NCI-H187 (cell line): ENCODE results near the gene CCL26.

Source experiments
- DNase-seq, 2 experiments: peaks; one replicate each; lab custom pipeline; 2025; lab: John Stamatoyannopoulos, UW

CCL26 gene, protein sequence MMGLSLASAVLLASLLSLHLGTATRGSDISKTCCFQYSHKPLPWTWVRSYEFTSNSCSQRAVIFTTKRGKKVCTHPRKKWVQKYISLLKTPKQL

DNA sequence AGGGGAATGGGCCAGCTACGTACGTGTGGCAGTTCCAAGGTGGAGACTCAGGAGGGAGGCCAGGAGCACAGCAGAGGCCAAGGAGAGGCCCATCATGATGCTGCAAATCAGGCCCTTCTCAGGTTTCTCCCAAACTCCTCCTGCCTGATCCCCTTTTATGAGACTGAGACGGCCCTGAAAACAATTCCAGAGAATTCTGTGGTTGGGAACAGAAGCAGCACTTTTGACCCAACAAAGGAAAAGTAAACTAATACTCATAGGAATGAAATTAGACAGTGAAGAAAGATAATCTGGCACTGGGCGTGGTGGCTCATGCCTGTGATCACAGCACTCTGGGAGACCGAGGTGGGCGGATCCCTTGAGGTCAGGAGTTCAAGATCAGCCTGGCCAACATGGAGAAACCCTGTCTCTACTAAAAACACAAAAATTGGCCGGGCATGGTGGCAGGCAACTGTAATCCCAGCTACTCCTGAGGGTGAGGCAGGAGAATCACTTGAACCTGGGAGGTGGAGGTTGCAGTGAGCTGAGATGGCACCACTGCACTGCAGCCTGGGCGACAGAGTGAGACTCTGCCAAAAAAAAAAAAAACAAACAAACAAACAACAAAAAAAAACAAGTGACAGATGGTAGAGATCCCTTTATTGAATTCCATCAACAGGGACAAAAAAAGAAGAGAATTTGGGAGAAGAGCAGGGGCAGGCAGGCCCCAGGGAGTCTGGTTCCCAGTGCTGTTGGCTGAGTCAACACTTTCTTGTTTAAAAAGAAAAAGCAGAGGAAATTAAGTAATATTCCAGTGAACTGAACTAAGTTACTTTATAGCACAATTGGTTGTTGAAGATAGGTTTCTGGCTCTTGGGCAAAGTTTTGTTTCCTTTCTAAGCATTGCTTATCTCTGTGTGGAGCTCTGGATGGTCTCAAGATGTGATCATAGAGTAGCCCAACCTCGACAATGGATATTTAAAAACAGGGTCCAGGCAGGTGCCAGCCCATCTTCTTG is at the start of gene CCL26:
CCL26 (minus strand) TSS at position 131 of the 997 bp plus-strand sequence; CDS start at position 96, 35 bp downstream.
- no peak for DNase-seq

- no peak for DNase-seq
Observed at GRCh38 chr7:75820688-75821087, 48.7 kb upstream of the CCL26 start.

- DNase-seq: no peak
Observed at GRCh38 chr7:75819711-75820110, 47.7 kb upstream of the CCL26 start.

DNA sequence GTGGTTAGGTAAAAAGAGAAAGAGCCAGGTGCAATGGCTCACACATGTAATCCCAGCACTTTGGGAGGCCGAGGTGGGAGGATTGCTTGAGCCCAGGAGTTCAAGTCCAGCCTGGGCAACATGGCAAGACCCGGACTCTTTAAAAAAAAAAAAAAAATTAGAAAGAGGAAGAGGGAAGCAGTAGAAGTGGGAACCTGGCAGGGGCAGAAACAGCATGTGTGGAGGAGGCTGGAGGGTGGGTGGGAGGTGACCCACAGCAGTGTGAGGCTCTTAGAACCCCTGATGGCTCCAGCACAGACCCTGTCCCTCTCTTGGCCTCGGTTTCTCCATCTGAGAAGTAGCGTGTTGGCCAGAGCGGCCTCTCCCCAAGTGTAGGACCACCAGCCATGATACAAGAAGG is 46.5 kb upstream of the CCL26 start:
- DNase-seq: no peak

DNA sequence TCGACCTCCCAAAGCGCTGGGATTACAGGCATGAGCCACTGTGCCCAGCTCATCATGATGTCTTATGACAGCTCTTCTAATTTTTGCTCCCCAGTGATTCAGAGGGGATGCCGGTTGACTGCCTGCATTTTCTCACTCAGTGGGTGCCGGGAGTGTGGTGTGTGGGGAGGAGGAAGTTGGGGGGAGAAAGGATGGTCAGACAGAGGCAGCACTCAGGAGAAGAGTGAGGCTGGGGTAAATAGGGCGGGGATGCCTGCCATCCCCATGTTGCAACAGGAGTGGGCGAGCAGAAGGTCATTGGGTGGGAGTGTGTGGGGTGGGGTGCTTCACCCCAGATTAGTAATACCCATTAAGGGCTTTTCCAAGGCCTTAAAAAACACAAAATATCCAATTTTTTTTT is 45.1 kb upstream of the CCL26 start:
- no peak for DNase-seq

DNA sequence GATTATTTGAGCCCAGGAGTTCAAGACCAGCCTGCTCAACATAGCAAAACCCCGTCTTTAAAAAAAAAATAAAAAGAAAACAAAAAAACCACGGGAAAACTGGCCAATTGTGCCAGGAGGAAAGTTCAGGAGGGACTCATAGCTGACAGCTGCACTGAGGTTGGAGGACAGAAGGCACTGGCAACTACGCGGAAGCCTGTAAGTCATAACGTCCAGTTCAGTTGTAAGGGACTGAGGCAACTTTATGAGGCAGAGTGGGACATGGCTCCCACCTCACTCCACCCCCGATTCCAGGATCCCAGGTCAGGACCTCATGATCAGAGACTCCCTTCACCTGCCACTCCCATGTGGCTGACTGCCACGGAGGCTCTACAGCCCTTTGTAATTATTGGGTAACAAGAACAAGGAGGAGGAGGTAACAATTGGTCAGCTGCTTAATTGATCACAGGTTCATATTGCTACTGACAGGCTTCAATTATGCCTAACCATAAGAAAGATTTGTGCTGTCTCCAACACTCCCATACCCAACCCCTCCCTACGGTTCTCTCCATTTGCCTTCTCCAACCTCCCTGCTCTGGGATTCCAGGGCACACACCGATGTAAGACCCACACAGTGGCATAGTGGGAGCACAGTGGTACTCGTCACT is 43.5 kb upstream of the CCL26 start:
- no peak for DNase-seq

- DNase-seq: no peak
Observed at GRCh38 chr7:75814407-75814947, 42.5 kb upstream of the CCL26 start.

GRCh38 chr7:75813781-75814236 is 41.8 kb upstream of the CCL26 start, which contains the start of gene CCL24:
CCL24 (minus strand) TSS chr7:75813806; CDS start chr7:75813715, 91 bp downstream.
- DNase-seq: no peak

DNA sequence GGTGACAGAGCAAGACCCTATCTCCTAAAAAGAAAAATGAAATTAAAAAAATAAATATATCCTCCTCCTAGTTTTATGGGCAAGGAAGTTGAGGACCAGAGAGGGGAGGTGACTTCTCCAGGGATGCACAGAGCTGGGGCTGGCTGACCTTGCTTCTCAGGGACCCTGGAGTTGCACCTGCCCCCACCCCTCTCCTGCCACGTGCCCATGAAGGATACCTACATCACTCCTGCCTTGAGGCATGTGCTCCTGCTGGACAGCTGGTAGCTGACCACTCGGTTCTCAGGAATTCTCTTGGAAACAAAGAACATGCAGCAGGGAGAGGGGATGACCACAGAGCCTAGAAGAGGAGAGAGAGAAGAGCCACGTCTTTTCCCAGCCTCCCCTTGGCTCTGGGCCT is 41.1 kb upstream of the CCL26 start:
- no peak for DNase-seq

- DNase-seq: no peak
Observed at GRCh38 chr7:75811894-75812678, 40.1 kb upstream of the CCL26 start.

GRCh38 chr7:75809396-75809795 is 37.4 kb upstream of the CCL26 start:
- no peak for DNase-seq

DNA sequence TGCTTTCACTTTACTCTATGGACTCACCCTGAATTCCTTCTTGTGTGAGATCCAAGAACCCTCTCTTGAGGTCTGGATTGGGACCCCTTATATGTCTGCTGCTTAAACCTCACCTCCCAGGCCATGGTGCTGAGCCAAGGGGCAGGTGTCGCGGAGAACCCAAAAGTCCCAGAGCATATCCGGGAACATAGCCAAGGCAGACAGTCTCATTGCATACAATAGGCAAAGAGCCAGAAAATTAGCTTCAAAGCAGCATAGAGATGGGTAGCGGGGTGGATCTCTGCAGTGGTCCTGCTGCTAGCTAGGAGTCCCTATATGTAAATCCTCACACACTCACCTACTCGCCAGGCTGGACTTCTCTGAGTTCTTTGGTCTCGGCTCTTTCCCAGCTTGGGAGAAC is 36.1 kb upstream of the CCL26 start:
- no peak for DNase-seq

- no peak for DNase-seq
Observed at GRCh38 chr7:75807452-75807851, 35.4 kb upstream of the CCL26 start.

GRCh38 chr7:75806560-75807307 is 34.7 kb upstream of the CCL26 start:
- DNase-seq: no peak

DNA sequence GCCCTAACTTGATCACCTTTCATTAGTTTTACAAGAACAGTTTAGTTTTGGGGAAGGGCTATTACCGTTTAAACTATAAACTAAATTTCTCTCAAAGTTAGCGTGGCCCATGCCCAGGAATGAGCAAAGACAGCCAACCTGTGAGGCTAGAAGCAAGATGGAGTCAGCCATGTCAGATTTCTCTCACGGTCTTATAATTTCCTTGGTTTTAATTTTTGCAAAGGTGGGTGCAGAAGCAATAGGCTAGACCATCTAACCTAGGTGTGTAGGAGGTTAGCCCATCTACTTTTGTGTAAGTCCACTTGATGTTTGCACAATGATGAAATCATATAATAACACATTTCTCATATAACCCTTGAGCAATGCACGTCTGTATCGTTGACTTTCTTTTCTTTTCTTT is 32.7 kb upstream of the CCL26 start:
- DNase-seq: no peak

GRCh38 chr7:75804004-75804403 is 32.0 kb upstream of the CCL26 start:
- no peak for DNase-seq

DNA sequence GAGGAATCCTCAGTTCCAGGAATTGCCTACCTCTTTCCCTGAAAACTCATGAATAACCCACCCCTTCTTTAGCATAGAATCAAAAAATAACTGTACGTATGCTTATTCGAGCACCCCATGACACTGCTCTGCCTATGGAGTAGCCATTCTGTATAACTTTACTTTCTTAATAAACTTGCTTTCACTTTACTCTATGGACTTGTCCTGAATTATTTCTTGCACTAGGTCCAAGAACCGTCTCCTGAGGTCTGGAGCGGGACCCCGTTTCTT is 30.5 kb upstream of the CCL26 start:
- DNase-seq: no peak

DNA sequence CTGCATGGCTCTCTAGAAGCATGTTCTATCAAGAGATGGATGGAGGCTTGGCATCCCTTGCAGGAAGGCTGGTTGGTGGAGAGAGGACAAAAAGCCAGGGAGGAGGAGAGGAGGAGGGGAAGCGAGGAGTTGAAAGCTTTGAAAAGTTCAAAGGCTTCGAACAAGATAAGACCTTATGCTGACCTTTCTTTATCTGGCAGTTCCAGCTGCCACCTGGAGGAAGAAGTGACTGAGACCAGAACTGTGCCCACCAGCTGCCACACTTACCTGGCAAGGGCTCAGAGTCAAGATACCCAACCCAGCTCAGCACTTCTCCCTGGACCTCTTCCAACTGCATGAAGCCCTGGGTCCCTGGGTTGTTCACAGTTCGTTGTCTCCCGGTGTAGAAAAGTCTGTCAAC is 26.8 kb upstream of the CCL26 start:
- DNase-seq: no peak

- no peak for DNase-seq
Observed at GRCh38 chr7:75796420-75796819, 24.4 kb upstream of the CCL26 start.

GRCh38 chr7:75795831-75796285 is 23.8 kb upstream of the CCL26 start:
- DNase-seq: no peak

GRCh38 chr7:75793676-75794075 is 21.7 kb upstream of the CCL26 start:
- DNase-seq: no peak
